ENCODE measurements around the gene HEY2.

DNA sequence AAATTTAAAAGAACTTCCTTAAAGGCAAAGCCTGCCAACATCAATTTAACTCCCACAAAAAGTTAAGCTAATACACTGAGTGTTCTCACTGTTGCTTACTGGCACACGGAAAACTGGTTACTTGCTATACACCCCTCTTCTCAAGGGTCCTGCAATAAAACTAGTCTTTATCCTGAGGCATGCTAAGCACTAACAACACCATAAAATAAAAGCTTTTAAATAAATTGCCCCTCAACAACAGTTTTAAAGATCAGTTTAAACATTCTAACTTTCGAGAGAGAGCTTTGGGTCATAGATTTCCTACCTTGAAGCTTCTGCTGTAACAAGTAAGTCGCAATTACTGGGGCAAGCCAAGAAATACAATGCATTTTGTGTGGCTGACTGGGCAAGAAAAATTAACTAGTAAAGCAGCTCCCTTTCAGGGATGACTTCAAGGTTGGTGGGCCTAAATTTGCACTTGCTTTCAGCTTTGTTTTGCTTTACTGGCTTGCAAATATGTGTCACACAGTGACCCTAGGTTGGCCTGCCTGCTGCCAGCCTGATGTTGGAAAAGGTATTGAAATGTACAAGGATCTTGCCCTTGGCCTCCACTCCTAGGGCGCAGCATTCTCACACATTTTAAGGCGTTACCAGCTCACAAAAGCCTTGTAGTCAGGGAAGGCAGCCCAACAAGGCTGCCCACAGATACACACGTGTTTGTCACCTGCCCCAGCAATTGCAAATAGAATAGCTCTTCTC is 4.0 kb upstream of the HEY2 start:
- TF ChIP-seq ZNF423 (tag by site-specific recombination; IDR thresholded peaks at IDR 0.05) (no peak), ZNF354C (tag by site-specific recombination; IDR thresholded peaks at IDR 0.05; ENCODE audit: borderline replicate concordance, low read depth) (no peak), ZNF549 (tag by site-specific recombination; IDR thresholded peaks at IDR 0.05) (no peak), MYNN (tag by site-specific recombination; IDR thresholded peaks at IDR 0.05; ENCODE audit: borderline replicate concordance) (no peak)
- TF ChIP-seq, protein P1, sequence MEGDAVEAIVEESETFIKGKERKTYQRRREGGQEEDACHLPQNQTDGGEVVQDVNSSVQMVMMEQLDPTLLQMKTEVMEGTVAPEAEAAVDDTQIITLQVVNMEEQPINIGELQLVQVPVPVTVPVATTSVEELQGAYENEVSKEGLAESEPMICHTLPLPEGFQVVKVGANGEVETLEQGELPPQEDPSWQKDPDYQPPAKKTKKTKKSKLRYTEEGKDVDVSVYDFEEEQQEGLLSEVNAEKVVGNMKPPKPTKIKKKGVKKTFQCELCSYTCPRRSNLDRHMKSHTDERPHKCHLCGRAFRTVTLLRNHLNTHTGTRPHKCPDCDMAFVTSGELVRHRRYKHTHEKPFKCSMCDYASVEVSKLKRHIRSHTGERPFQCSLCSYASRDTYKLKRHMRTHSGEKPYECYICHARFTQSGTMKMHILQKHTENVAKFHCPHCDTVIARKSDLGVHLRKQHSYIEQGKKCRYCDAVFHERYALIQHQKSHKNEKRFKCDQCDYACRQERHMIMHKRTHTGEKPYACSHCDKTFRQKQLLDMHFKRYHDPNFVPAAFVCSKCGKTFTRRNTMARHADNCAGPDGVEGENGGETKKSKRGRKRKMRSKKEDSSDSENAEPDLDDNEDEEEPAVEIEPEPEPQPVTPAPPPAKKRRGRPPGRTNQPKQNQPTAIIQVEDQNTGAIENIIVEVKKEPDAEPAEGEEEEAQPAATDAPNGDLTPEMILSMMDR (tag by site-specific recombination; IDR thresholded peaks at IDR 0.05), result no peak
- TF ChIP-seq, protein P2, sequence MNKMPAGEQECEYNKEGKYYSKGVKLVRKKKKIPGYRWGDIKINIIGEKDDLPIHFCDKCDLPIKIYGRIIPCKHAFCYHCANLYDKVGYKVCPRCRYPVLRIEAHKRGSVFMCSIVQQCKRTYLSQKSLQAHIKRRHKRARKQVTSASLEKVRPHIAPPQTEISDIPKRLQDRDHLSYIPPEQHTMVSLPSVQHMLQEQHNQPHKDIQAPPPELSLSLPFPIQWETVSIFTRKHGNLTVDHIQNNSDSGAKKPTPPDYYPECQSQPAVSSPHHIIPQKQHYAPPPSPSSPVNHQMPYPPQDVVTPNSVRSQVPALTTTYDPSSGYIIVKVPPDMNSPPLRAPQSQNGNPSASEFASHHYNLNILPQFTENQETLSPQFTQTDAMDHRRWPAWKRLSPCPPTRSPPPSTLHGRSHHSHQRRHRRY (tag by site-specific recombination; IDR thresholded peaks at IDR 0.05), result no peak

Measured in HEK293 (cell line).